Upper lobe of left lung (tissue), 6 donors: ENCODE results near the gene KCNIP1. TPM values are rescaled to one million over a fixed set of nuclear protein-coding genes. Genes with fewer than 3 reads are reported as not detected.

Experiments
- ATAC-seq, 2 donors: fragments of 200-7000 bp; cut with Tn5 transposase; one replicate each; pipeline ENCODE4 v1.9.1; 2022; ENCODE audit warnings: mild to moderate bottlenecking in 2 of 2, moderate library complexity in 2 of 2; ENCODE audit not compliant: low FRiP score in 2 of 2
- DNase-seq, 2 donors: peaks; one replicate each; pipeline ENCODE4 v3.0.0-alpha.2; 2019 to 2020
- H3K27ac ChIP-seq, 4 donors: fragments of 200-600 bp; sonication (generic); one replicate each; pipeline ENCODE4 v1.5.1; 2016 to 2019
- H3K27me3 ChIP-seq, 4 donors: fragments of 200-600 bp; sonication (generic); one replicate each; pipeline ENCODE4 v1.5.1; 2017 to 2019
- H3K36me3 ChIP-seq, 4 donors: fragments of 200-600 bp; sonication (generic); one replicate each; pipeline ENCODE4 v1.5.1; 2016 to 2019
- H3K4me1 ChIP-seq, 4 donors: fragments of 200-600 bp; sonication (generic); one replicate each; pipeline ENCODE4 v1.5.1; 2018 to 2019
- H3K4me3 ChIP-seq, 4 donors: fragments of 200-600 bp; sonication (generic); one replicate each; pipeline ENCODE4 v1.5.1; 2017 to 2019; ENCODE audit warnings: mild to moderate bottlenecking in 2 of 4, moderate library complexity in 1 of 4
- H3K9me3 ChIP-seq, 4 donors: fragments of 200-600 bp; sonication (generic); one replicate each; pipeline ENCODE4 v1.5.1; 2018 to 2019
- EP300 ChIP-seq, 4 donors: sonication (generic); formaldehyde crosslinking; IDR thresholded peaks; one replicate each; pipeline ENCODE4 v1.5.1; 2017; ENCODE audit warnings: antibody characterized with exemption in 4 of 4, control low read depth in 2 of 4
- POLR2A ChIP-seq, 4 donors: fragments of 450-650 bp; IDR thresholded peaks; one replicate each; pipeline ENCODE4 v1.5.1; 2016 to 2017; ENCODE audit warnings: antibody characterized with exemption in 4 of 4, mild to moderate bottlenecking in 2 of 4
- POLR2AphosphoS5 ChIP-seq, 2 donors: sonication (generic); formaldehyde crosslinking; IDR thresholded peaks; one replicate each; pipeline ENCODE4 v1.5.1; 2017; ENCODE audit warnings: antibody characterized with exemption in 2 of 2
- WGBS, 2 donors: methylation state at CpG; one replicate each; pipeline ENCODE4 v1.1.5; 2017 to 2018; 5-methylcytosine and 5-hydroxymethylcytosine counted together
- total RNA-seq, 6 donors: library from RNA; depleted of rRNA in 4 of 6; stranded (reverse); fragments of >200 nt in 4 of 6; gene quantifications; one replicate each; pipeline versions ENCODE4 v1.1.0 to v1.2.1, GENCODE V29; 2016 to 2021
- TF ChIP-seq, protein P1 (sequence below), 6 experiments: fragments of 450-650 bp in 4 of 6; fragments of 200-600 bp in 2 of 6; sonication (generic) in 2 of 6; IDR thresholded peaks; one replicate each; pipeline ENCODE4 v1.5.1; 2016 to 2019; ENCODE audit warnings: antibody characterized with exemption in 6 of 6
- donor health status: DM: no; HTN: no; CAD: no; lungs with moderate emphysema.
- donor health status: DM: no; HTN: yes; CAD: no; lungs with severe emphysema.

KCNIP1 gene
- total RNA-seq, 6 donors from 2014 or later, result 1.9 to 3.3 (median 2.9) TPM; not detected in 1

DNA sequence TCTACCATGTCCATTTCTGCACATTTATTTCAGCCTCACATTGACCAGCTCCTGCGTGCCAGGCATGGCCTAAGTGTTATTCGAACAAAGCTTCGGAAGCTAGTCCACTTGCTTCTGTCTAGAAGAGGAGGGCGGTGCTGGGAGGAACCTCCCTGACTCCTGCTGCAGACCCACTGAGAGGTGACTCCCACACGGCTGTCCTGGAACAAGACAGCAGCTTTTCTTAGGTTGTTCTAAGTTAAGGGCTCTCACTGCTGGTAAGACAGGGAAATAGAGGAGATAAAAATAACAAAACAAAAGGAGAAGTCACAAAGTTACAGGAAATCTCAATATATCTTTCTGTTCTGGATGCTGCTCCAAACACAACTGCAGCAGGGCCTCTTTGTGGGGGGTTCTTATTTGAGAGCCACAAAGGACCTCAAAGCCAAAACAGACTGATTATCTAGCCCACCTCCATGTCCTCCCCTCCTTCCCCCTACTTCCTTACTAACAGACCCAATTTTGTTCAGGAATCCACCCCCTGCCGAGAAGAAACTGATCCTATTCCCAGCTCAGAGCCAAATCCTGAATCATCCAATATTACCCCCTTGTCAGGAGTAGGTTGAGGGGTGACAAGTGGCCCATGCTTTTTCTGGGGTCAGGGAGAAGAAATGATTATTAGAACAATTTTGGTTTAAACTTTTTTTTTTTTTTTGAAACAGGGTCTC lies 28.4 kb upstream of the KCNIP1 start:
- no peaks in the 10 kb centered on the region for H3K9me3 ChIP-seq
- H3K4me1 ChIP-seq, result no peaks in the 10 kb centered on the region
- TF ChIP-seq POLR2AphosphoS5 (IDR thresholded peaks at IDR 0.05), result no peak
- no peak for TF ChIP-seq POLR2A (IDR thresholded peaks at IDR 0.05)
- TF ChIP-seq EP300 (IDR thresholded peaks at IDR 0.05), result no peak
- TF ChIP-seq, protein P1, sequence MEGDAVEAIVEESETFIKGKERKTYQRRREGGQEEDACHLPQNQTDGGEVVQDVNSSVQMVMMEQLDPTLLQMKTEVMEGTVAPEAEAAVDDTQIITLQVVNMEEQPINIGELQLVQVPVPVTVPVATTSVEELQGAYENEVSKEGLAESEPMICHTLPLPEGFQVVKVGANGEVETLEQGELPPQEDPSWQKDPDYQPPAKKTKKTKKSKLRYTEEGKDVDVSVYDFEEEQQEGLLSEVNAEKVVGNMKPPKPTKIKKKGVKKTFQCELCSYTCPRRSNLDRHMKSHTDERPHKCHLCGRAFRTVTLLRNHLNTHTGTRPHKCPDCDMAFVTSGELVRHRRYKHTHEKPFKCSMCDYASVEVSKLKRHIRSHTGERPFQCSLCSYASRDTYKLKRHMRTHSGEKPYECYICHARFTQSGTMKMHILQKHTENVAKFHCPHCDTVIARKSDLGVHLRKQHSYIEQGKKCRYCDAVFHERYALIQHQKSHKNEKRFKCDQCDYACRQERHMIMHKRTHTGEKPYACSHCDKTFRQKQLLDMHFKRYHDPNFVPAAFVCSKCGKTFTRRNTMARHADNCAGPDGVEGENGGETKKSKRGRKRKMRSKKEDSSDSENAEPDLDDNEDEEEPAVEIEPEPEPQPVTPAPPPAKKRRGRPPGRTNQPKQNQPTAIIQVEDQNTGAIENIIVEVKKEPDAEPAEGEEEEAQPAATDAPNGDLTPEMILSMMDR (IDR thresholded peaks at IDR 0.05), result no peak
- 66 to 75% methylated on average over 6 of the region's 6 CpGs for WGBS, 2 donors
- DNase-seq (no peak), ATAC-seq (no peak)
- H3K27me3 ChIP-seq, result no peaks in the 10 kb centered on the region
- no peaks in the 10 kb centered on the region for H3K36me3 ChIP-seq
- no peak overlapping the region for H3K27ac ChIP-seq
- H3K4me3 ChIP-seq, result no peak overlapping the region

DNA sequence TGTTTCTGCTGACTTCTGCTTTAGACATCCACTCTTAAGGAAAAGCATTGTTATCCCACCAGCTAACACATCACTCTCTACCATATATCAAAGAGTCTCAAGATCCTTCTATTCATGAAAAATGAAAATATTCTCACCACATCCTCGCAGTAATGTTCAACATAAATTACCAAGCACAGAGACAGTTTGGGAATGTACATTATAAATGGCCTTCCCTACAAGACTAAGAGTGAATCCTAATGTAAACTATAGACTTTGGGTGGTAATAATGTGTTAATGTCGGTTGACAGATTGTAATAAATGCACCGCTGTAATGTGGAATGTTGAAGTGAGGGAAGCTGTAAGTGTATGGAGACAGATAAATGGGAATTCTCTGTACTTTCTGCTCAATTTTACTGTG lies 27.1 kb upstream of the KCNIP1 start:
- WGBS, 2 donors, result 81 to 95% methylated on average over 3 of the region's 3 CpGs
- Histone ChIP-seq H3K27me3 (no peaks in the 10 kb centered on the region), H3K4me1 (no peaks in the 10 kb centered on the region), H3K36me3 (no peaks in the 10 kb centered on the region), H3K27ac (no peak overlapping the region), H3K4me3 (no peak overlapping the region), H3K9me3 (no peaks in the 10 kb centered on the region)
- ATAC-seq (no peak), DNase-seq (no peak)
- TF ChIP-seq POLR2AphosphoS5 (IDR thresholded peaks at IDR 0.05) (no peak), EP300 (IDR thresholded peaks at IDR 0.05) (no peak), POLR2A (IDR thresholded peaks at IDR 0.05) (no peak)
- TF ChIP-seq, protein P1 (IDR thresholded peaks at IDR 0.05), result no peak

DNA sequence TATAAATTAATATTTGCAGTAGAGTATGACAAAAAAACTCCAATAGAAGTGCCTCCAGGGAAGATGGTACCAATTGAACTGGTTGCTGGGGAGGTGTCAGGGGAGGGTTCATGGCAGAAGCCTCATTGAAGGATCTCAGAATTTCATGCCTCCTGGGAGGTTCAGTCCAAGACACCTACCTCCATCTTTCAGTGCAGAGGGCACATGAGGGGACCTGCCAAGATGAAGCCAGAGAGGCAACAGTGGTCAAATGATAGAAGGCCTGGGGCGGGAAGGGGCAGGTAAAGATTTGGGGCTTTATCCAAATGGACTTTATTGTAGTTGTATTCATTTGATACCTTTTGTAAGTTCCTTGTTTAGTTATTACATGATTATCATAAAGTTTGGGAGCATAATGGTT lies 25.9 kb upstream of the KCNIP1 start:
- WGBS, 2 donors, result 96 to 100% methylated on average over 1 of the region's 1 CpG
- no peak overlapping the region for H3K4me3 ChIP-seq
- no peak for ATAC-seq

DNA sequence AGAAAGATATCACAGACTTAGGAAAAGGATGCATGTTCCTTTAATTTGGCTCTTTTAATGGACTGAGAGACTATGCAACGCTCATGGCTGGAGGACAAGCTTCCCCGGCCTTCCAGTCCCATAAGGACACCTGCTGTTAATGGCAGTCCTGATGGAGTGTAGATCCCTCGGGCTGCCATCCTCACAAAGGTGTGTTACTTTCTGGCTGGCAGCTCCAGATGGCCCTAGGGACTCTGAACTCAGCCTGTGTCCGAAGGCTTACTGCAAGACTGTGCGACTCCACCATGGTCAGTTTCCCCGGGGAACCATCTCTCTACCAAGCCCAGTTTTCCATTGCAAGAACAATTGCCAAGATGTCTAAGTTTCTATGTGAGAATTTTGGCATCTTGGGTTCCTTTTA lies 25.5 kb upstream of the KCNIP1 start:
- Histone ChIP-seq H3K4me3 (no peak overlapping the region), H3K27ac (no peak overlapping the region), H3K27me3 (no peaks in the 10 kb centered on the region), H3K36me3 (no peaks in the 10 kb centered on the region), H3K9me3 (no peaks in the 10 kb centered on the region), H3K4me1 (no peaks in the 10 kb centered on the region)
- no peak for TF ChIP-seq POLR2AphosphoS5 (IDR thresholded peaks at IDR 0.05)
- TF ChIP-seq, protein P1 (IDR thresholded peaks at IDR 0.05), result no peak
- TF ChIP-seq EP300 (IDR thresholded peaks at IDR 0.05), result no peak
- TF ChIP-seq POLR2A (IDR thresholded peaks at IDR 0.05), result no peak
- no peak for DNase-seq
- no peak for ATAC-seq
- WGBS, 2 donors, result 88 to 89% methylated on average over 6 of the region's 6 CpGs

More for the DNA sequence above, 25.9 kb upstream of the KCNIP1 start:
- no peaks in the 10 kb centered on the region for H3K27me3 ChIP-seq
- no peak overlapping the region for H3K27ac ChIP-seq
- no peaks in the 10 kb centered on the region for H3K9me3 ChIP-seq
- no peaks in the 10 kb centered on the region for H3K36me3 ChIP-seq
- H3K4me1 ChIP-seq, result no peaks in the 10 kb centered on the region
- TF ChIP-seq POLR2A (IDR thresholded peaks at IDR 0.05) (no peak), EP300 (IDR thresholded peaks at IDR 0.05) (no peak), POLR2AphosphoS5 (IDR thresholded peaks at IDR 0.05) (no peak)
- TF ChIP-seq, protein P1 (IDR thresholded peaks at IDR 0.05), result no peak
- no peak for DNase-seq

DNA sequence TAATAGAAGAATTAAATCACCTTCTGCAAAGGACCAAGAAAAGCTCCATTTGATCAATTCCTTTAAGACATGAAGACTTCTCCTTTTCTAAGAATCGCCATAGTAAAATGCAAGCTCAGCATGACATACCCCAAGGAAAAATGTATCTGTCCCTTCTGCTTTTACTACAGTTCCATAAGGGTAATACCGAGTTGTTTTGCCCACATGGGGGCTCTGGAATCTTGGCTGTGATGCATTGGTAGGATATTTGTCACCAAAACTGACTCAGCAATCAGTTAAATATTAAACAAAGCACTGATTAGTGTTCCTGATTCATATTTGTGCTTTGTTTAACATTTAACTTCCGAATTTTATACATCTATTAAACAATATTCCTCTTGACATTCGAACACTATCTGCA lies 24.3 kb upstream of the KCNIP1 start:
- ATAC-seq (no peak), DNase-seq (no peak)
- WGBS, 2 donors, result 37 to 40% methylated on average over 4 of the region's 4 CpGs

More for the DNA sequence above, 24.3 kb upstream of the KCNIP1 start:
- TF ChIP-seq EP300 (IDR thresholded peaks at IDR 0.05) (no peak), POLR2A (IDR thresholded peaks at IDR 0.05) (no peak), POLR2AphosphoS5 (IDR thresholded peaks at IDR 0.05) (no peak)
- TF ChIP-seq, protein P1 (IDR thresholded peaks at IDR 0.05), result no peak
- Histone ChIP-seq H3K4me1 (no peaks in the 10 kb centered on the region), H3K36me3 (no peaks in the 10 kb centered on the region), H3K27me3 (no peaks in the 10 kb centered on the region), H3K9me3 (no peaks in the 10 kb centered on the region), H3K27ac (no peak overlapping the region), H3K4me3 (no peak overlapping the region)
